Pancreas (tissue), 10 donors: Measurements from ENCODE around the gene DDX51. TPM values are rescaled to one million over a fixed set of nuclear protein-coding genes. Genes with fewer than 3 reads are reported as not detected.

Experiments
- ATAC-seq, 4 donors: fragments of 200-7000 bp; cut with Tn5 transposase; one replicate each; pipeline versions ENCODE4 v1.8.0 to v1.9.1; 2020; ENCODE audit warnings: mild to moderate bottlenecking in 4 of 4, moderate library complexity in 4 of 4
- DNase-seq, 6 donors: peaks; one replicate each; pipeline ENCODE4 v3.0.0-alpha.2; 2020
- FAIRE-seq: peaks from 2 replicates; lab custom pipeline; 2012; peaks lifted over from hg19 to GRCh38; lab: Jason Lieb, UNC
- H3K27ac ChIP-seq, 4 donors: fragments of 200-600 bp; sonication (generic); 1 replicate in 3 of 4; 2 replicates in 1 of 4; pipeline versions ENCODE4 v1.5.0 to v1.8.0; 2020
- H3K27me3 ChIP-seq, 4 donors: fragments of 200-600 bp; one replicate each; pipeline ENCODE4 v1.8.0; 2021
- H3K36me3 ChIP-seq, 3 donors: fragments of 200-600 bp; sonication (generic) in 1 of 3; one replicate each; pipeline versions ENCODE4 v1.5.0 to v1.8.0; 2020 to 2021
- H3K4me1 ChIP-seq, 3 donors: fragments of 200-600 bp; one replicate each; pipeline ENCODE4 v1.8.0; 2021
- H3K4me3 ChIP-seq, 4 donors: fragments of 200-600 bp; sonication (generic) in 2 of 4; one replicate each; pipeline versions ENCODE4 v1.5.0 to v1.8.0; 2020 to 2021
- H3K9me3 ChIP-seq, 4 donors: fragments of 200-600 bp; one replicate each; pipeline ENCODE4 v1.8.0; 2021
- WGBS, 2 donors: extraction: QIAGEN DNeasy Blood & Tissue Kit; methylation state at CpG; one replicate each; pipeline ENCODE4 v1.1.7; 2013; 5-methylcytosine and 5-hydroxymethylcytosine counted together
- intact Hi-C, 3 donors: fragments of 100-400 bp; cut with DNase I; formaldehyde crosslinking; loops; one replicate each; pipeline versions ENCODE4 v1.11.1 to v1.14.2; 2022
- polyA plus RNA-seq, 2 donors: library from polyadenylated mRNA; stranded (reverse); fragments of 200-250 nt; gene quantifications; one replicate each; pipeline ENCODE4 v1.2.3, GENCODE V29; 2013
- total RNA-seq, 6 donors: library from RNA; stranded (reverse); fragmentation: NEBNext Ultra II Directional in 4 of 6; extraction: Animal tissue kit (Norgen Biotek cat#: 25700) in 4 of 6; gene quantifications; one replicate each; pipeline versions ENCODE4 v1.2.1 to v1.2.4, GENCODE V29; 2021 to 2023
- TF ChIP-seq, protein P1 (sequence below), 4 donors: fragments of 200-600 bp; sonication (generic) in 3 of 4; IDR thresholded peaks; one replicate each; pipeline versions ENCODE4 v1.5.0 to v1.8.0; 2021; ENCODE audit warnings: antibody characterized with exemption in 4 of 4
- donor health status: healthy with polysubstance abuse.
- donor health status: DM: no; HTN: no; CAD: no; lungs with moderate emphysema.
- donor health status: DM: no; HTN: no; CAD: no.
- donor health status: control.
- donor health status: control.
- donor health status: Bipolar disorder and iron deficiency.
- donor health status: DM: yes; HTN: yes; CAD: no.
- donor health status: DM: no; HTN: no; CAD: no.
- donor health status: DM: no; HTN: no; CAD: no.
- donor health status: DM: yes; HTN: yes; CAD: no.

DDX51 gene
- total and polyA plus RNA-seq, 8 donors = 7.8 to 46.7 (median 13.7) TPM

GRCh38 chr12:132095520-132096409 is 48.4 kb downstream of the DDX51 start:
- DNase-seq (no peak), FAIRE-seq (no peak), ATAC-seq (no peak)
- H3K9me3 ChIP-seq = no peaks in the 10 kb centered on the region
- H3K27me3 ChIP-seq = no peaks in the 10 kb centered on the region
- H3K27ac ChIP-seq = no peak overlapping the region
- TF ChIP-seq, protein P1, sequence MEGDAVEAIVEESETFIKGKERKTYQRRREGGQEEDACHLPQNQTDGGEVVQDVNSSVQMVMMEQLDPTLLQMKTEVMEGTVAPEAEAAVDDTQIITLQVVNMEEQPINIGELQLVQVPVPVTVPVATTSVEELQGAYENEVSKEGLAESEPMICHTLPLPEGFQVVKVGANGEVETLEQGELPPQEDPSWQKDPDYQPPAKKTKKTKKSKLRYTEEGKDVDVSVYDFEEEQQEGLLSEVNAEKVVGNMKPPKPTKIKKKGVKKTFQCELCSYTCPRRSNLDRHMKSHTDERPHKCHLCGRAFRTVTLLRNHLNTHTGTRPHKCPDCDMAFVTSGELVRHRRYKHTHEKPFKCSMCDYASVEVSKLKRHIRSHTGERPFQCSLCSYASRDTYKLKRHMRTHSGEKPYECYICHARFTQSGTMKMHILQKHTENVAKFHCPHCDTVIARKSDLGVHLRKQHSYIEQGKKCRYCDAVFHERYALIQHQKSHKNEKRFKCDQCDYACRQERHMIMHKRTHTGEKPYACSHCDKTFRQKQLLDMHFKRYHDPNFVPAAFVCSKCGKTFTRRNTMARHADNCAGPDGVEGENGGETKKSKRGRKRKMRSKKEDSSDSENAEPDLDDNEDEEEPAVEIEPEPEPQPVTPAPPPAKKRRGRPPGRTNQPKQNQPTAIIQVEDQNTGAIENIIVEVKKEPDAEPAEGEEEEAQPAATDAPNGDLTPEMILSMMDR (IDR thresholded peaks at IDR 0.05) = no peak
- WGBS, 2 donors = 92 to 96% methylated on average over 11 of the region's 11 CpGs
- no peaks in the 10 kb centered on the region for H3K4me1 ChIP-seq
- intact Hi-C loops = no loop called here
- no peak overlapping the region for H3K4me3 ChIP-seq
- no peaks in the 10 kb centered on the region for H3K36me3 ChIP-seq

GRCh38 chr12:132094269-132094891 is 49.7 kb downstream of the DDX51 start:
- ATAC-seq = no peak
- Histone ChIP-seq H3K4me1 (no peaks in the 10 kb centered on the region), H3K27me3 (no peaks in the 10 kb centered on the region), H3K36me3 (no peaks in the 10 kb centered on the region), H3K27ac (no peak overlapping the region), H3K9me3 (no peaks in the 10 kb centered on the region), H3K4me3 (no peak overlapping the region)
- FAIRE-seq = no peak
- intact Hi-C loops = no loop called here
- no peak for DNase-seq
- TF ChIP-seq, protein P1 (IDR thresholded peaks at IDR 0.05) = no peak
- 96% methylated on average over 14 to 16 of the region's 16 CpGs for WGBS, 2 donors

GRCh38 chr12:132089407-132089910 is 54.7 kb downstream of the DDX51 start:
- FAIRE-seq (no peak), ATAC-seq (no peak), DNase-seq (no peak)
- Histone ChIP-seq H3K4me3 (no peak overlapping the region), H3K27me3 (no peaks in the 10 kb centered on the region), H3K9me3 (no peaks in the 10 kb centered on the region), H3K27ac (no peak overlapping the region), H3K4me1 (no peaks in the 10 kb centered on the region), H3K36me3 (no peaks in the 10 kb centered on the region)
- WGBS, 2 donors = 89 to 93% methylated on average over 4 of the region's 4 CpGs
- intact Hi-C loops = no loop called here
- TF ChIP-seq, protein P1 (IDR thresholded peaks at IDR 0.05) = no peak

Other genes with a start within 250 kb of the DDX51 start
- 10 to 100 TPM; 23.3 to 71.7 (median 43.1) TPM for gene ULK1, start 249.7 kb downstream of the DDX51 start, total RNA-seq
- 100 to 1,000 TPM in 1 of 2 donors, 10 to 100 TPM in 1; 74.4 to 106 TPM for gene ULK1, start 249.7 kb downstream of the DDX51 start, polyA plus RNA-seq
- 10 to 100 TPM in 4 of 6 donors, 1 to 10 TPM in 2; 7.6 to 16.5 (median 13.2) TPM for gene PUS1, start 215.0 kb downstream of the DDX51 start, total RNA-seq
- 10 to 100 TPM; 31.7 to 35.4 TPM for gene PUS1, start 215.0 kb downstream of the DDX51 start, polyA plus RNA-seq
- 10 to 100 TPM; 16.1 to 24.3 (median 16.7) TPM for gene EP400, start 194.4 kb downstream of the DDX51 start, total RNA-seq
- gene EP400, start 194.4 kb downstream of the DDX51 start, polyA plus RNA-seq = 10 to 100 TPM; 15.9 to 22.8 TPM
- 10 to 100 TPM in 1 of 6 donors, 1 to 10 TPM in 5; 6.8 to 10.9 (median 8.1) TPM for gene NOC4L, start 138 bp upstream of the DDX51 start, total RNA-seq
- 10 to 100 TPM; 32.8 to 45.8 TPM for gene NOC4L, start 138 bp upstream of the DDX51 start, polyA plus RNA-seq
- gene GALNT9, start 185.3 kb upstream of the DDX51 start, total RNA-seq = under 1 TPM in 1 of 6 donors, not detected in 5; 0.25 TPM
- under 1 TPM; 0.09 to 0.46 TPM for gene GALNT9, start 185.3 kb upstream of the DDX51 start, polyA plus RNA-seq